MM.1S (cell line): ENCODE measurements around the gene CRYBG3.

Source experiments
- DNase-seq: peaks from one replicate; pipeline ENCODE4 v3.0.0-alpha.2; 2015
- H2AFZ ChIP-seq: fragments of 300-600 bp; sonication (generic); 2 replicates; pipeline ENCODE4 v1.6.0; 2016; ENCODE audit warnings: antibody characterized with exemption, low read length
- H3F3A ChIP-seq: fragments of 300-600 bp; sonication (generic); 2 replicates; pipeline ENCODE4 v1.6.1; 2016; ENCODE audit warnings: mild to moderate bottlenecking, antibody characterized with exemption, low read length, moderate library complexity, mixed read lengths; ENCODE audit not compliant: insufficient read depth
- H3K27ac ChIP-seq: fragments of 300-600 bp; sonication (generic); 2 replicates; pipeline ENCODE4 v1.5.1; 2016; ENCODE audit warnings: mild to moderate bottlenecking, low read length
- H3K27me3 ChIP-seq: fragments of 300-600 bp; sonication (generic); replicated peaks from 2 replicates; pipeline ENCODE4 v1.6.0; 2016; ENCODE audit warnings: low read length; ENCODE audit not compliant: insufficient read depth
- H3K36me3 ChIP-seq: fragments of 300-600 bp; sonication (generic); replicated peaks from 2 replicates; pipeline ENCODE4 v1.6.1; 2016; ENCODE audit warnings: mild to moderate bottlenecking, low read length, mixed read lengths; ENCODE audit not compliant: insufficient read depth
- H3K4me1 ChIP-seq: fragments of 300-600 bp; sonication (generic); 2 replicates; pipeline ENCODE4 v1.6.1; 2016; ENCODE audit warnings: low read length, mixed read lengths
- H3K4me2 ChIP-seq: fragments of 300-600 bp; sonication (generic); 2 replicates; pipeline ENCODE4 v1.6.0; 2016; ENCODE audit warnings: low read depth, low read length
- H3K4me3 ChIP-seq: fragments of 300-600 bp; sonication (generic); 2 replicates; pipeline ENCODE4 v1.5.1; 2016; ENCODE audit warnings: low read length, mixed read lengths
- H3K79me2 ChIP-seq: fragments of 300-600 bp; sonication (generic); 2 replicates; pipeline ENCODE4 v1.6.1; 2016; ENCODE audit warnings: mixed run types, low read length, mixed read lengths
- H3K9ac ChIP-seq: fragments of 300-600 bp; sonication (generic); 2 replicates; pipeline ENCODE4 v1.6.1; 2016; ENCODE audit warnings: low read length, mixed read lengths
- H3K9me2 ChIP-seq: fragments of 300-600 bp; sonication (generic); replicated peaks from 2 replicates; pipeline ENCODE4 v1.6.1; 2016; ENCODE audit warnings: mild to moderate bottlenecking, low read length, mixed read lengths; ENCODE audit not compliant: insufficient read depth
- H3K9me3 ChIP-seq: fragments of 300-600 bp; sonication (generic); replicated peaks from 2 replicates; pipeline ENCODE4 v1.6.1; 2016; ENCODE audit warnings: mild to moderate bottlenecking, low read length, mixed read lengths; ENCODE audit not compliant: insufficient read depth
- H4K20me1 ChIP-seq: fragments of 300-600 bp; sonication (generic); 2 replicates; pipeline ENCODE4 v1.6.1; 2016; ENCODE audit warnings: mild to moderate bottlenecking, low read length, moderate library complexity, mixed read lengths; ENCODE audit not compliant: insufficient read depth
- EZH2 ChIP-seq: fragments of 300-600 bp; sonication (generic); optimal IDR thresholded peaks from 2 replicates; pipeline ENCODE3; 2017; ENCODE audit warnings: low read depth, mild to moderate bottlenecking, antibody characterized with exemption, low read length, mixed read lengths
- EZH2phosphoT487 ChIP-seq: fragments of 300-600 bp; sonication (generic); IDR thresholded peaks from 2 replicates; pipeline ENCODE4 v1.6.1; 2018; ENCODE audit warnings: antibody characterized with exemption, low read length
- TF ChIP-seq, protein P1 (sequence below): fragments of 300-600 bp; sonication (generic); IDR thresholded peaks from 2 replicates; pipeline ENCODE4 v1.5.1; 2016; ENCODE audit warnings: antibody characterized with exemption, low read length, mixed read lengths

Gene CRYBG3

DNA sequence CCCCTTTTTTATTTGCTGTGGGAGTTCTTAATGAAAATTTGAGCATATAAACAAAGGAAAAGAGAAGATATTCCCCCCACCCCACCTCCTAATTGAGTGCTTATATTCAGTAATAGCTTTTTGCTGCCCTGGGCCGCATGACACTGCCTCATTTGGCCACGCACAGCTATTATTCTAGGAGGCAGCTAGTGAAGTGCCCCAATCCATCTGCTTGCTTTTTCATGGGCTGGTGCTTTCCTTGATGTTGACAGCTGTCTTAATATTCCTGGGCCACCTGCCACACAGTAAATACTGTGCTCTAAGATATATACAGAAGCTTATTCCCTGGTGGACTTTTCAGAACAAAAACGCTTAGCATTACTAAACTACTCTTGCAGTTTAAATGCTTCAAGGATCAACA lies 3.8 kb upstream of the CRYBG3 start:
- no peak for TF ChIP-seq EZH2
- TF ChIP-seq EZH2phosphoT487, result no peak
- TF ChIP-seq, protein P1, sequence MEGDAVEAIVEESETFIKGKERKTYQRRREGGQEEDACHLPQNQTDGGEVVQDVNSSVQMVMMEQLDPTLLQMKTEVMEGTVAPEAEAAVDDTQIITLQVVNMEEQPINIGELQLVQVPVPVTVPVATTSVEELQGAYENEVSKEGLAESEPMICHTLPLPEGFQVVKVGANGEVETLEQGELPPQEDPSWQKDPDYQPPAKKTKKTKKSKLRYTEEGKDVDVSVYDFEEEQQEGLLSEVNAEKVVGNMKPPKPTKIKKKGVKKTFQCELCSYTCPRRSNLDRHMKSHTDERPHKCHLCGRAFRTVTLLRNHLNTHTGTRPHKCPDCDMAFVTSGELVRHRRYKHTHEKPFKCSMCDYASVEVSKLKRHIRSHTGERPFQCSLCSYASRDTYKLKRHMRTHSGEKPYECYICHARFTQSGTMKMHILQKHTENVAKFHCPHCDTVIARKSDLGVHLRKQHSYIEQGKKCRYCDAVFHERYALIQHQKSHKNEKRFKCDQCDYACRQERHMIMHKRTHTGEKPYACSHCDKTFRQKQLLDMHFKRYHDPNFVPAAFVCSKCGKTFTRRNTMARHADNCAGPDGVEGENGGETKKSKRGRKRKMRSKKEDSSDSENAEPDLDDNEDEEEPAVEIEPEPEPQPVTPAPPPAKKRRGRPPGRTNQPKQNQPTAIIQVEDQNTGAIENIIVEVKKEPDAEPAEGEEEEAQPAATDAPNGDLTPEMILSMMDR, result no peak
- H4K20me1 ChIP-seq, result no peaks in the 10 kb centered on the region
- peaks cover 13% of the 10 kb centered on the region for H3F3A ChIP-seq
- H3K79me2 ChIP-seq, result peaks cover 5% of the 10 kb centered on the region; the same call in 1 of the 2 replicates
- no peak overlapping the region for H2AFZ ChIP-seq
- no peak overlapping the region for H3K9ac ChIP-seq
- H3K4me2 ChIP-seq, result no peak overlapping the region
- H3K4me3 ChIP-seq, result no peak overlapping the region
- no peaks in the 10 kb centered on the region for H3K36me3 ChIP-seq
- H3K9me2 ChIP-seq, result no peaks in the 10 kb centered on the region
- H3K27me3 ChIP-seq, result no peaks in the 10 kb centered on the region
- no peak for DNase-seq
- H3K9me3 ChIP-seq, result no peaks in the 10 kb centered on the region
- no peak overlapping the region for H3K27ac ChIP-seq
- H3K4me1 ChIP-seq, result peaks cover 16% of the 10 kb centered on the region

DNA sequence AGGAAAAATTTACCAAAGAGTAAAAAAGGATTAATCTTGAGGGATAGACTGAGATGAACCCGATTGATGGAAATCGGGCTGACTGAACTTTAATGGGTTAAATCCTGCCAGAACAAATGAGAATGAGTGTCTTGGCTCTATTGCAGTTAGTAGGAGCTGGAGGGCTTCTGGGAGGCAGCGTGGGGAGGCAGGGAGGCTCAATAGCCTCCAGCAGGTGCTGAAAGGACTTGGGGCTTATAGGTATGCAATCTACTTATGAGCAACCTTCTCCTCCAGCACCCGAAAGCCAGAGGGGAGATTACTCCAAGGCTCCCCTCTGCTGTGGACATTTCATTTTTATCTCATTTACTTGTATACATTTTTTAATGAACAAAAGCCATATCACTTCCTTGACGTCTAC lies 1.0 kb upstream of the CRYBG3 start:
- Histone ChIP-seq H3K36me3 (no peaks in the 10 kb centered on the region), H3K9me3 (no peaks in the 10 kb centered on the region), H3K4me1 (peaks cover 15% of the 10 kb centered on the region), H3K9ac (peak overlapping the region; percentile 57), H3K4me2 (peak overlapping the region; percentile 84), H2AFZ (peak overlapping the region; percentile 95), H3K4me3 (peak overlapping the region; percentile 86), H4K20me1 (no peaks in the 10 kb centered on the region), H3K27me3 (no peaks in the 10 kb centered on the region), H3K79me2 (peaks cover 11% of the 10 kb centered on the region; the same call in 1 of the 2 replicates), H3K9me2 (no peaks in the 10 kb centered on the region), H3K27ac (peak overlapping the region; percentile 71; the same call in 1 of the 2 replicates), H3F3A (peaks cover 13% of the 10 kb centered on the region)
- peak; percentile 9 for DNase-seq
- no peak for TF ChIP-seq EZH2
- TF ChIP-seq EZH2phosphoT487, result no peak
- TF ChIP-seq, protein P1, result no peak

DNA sequence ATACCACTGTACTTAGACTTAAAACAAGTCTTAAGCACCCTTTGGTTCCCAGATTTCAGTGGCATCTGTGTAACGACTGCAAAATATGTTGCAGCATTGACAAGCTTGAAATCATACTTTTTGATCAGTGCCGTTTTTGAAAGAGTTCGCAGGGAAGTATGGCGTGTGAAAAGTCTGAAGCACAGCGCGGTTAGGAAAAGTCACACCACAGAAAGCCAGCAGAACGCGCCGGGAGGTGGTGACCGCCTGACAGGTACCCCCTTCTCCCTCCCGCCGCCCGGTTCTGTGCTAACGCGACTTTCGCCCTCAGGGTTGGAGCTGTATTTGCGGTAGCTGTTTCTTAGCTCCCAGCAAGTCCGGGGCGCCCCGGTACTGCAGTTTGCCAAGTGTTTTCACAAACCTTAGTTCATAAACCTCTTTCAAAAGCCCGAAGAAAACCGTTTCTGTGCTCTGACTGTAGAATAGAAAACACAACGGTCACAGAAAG lies 481 bp upstream of the CRYBG3 start:
- H3K27ac ChIP-seq, result peak overlapping the region; percentile 71
- peak overlapping the region; percentile 95 for H2AFZ ChIP-seq
- no peaks in the 10 kb centered on the region for H3K36me3 ChIP-seq
- H3K9me2 ChIP-seq, result no peaks in the 10 kb centered on the region
- H3K4me2 ChIP-seq, result peak overlapping the region; percentile 84
- no peaks in the 10 kb centered on the region for H3K27me3 ChIP-seq
- H3K4me3 ChIP-seq, result peak overlapping the region; percentile 86
- H3K79me2 ChIP-seq, result peaks cover 11% of the 10 kb centered on the region; the same call in 1 of the 2 replicates
- TF ChIP-seq EZH2phosphoT487 (no peak), EZH2 (no peak)
- TF ChIP-seq, protein P1, result no peak
- H3K9me3 ChIP-seq, result no peaks in the 10 kb centered on the region
- no peaks in the 10 kb centered on the region for H4K20me1 ChIP-seq
- H3F3A ChIP-seq, result peaks cover 13% of the 10 kb centered on the region
- H3K9ac ChIP-seq, result peak overlapping the region; percentile 57
- DNase-seq, result no peak
- peaks cover 9% of the 10 kb centered on the region for H3K4me1 ChIP-seq
